C4-2B (cell line): ENCODE measurements around the gene NME5.

ENCODE experiments used
- H3K27ac ChIP-seq: fragments of 450-650 bp; 2 replicates; pipeline ENCODE4 v1.5.1; 2017
- CTCF ChIP-seq: fragments of 450-650 bp; conservative IDR thresholded peaks from 2 replicates; pipeline ENCODE4 v1.5.1; 2017; ENCODE audit warnings: mild to moderate bottlenecking
- ZFX ChIP-seq: fragments of 450-650 bp; IDR thresholded peaks from 2 replicates; pipeline ENCODE4 v1.6.1; 2017

The NME5 gene

GRCh38 chr5:138179277-138179857 is 40.1 kb upstream of the NME5 start:
- no peak for TF ChIP-seq CTCF
- no peak for TF ChIP-seq ZFX
- H3K27ac ChIP-seq, result peak overlapping the region; percentile 84

DNA sequence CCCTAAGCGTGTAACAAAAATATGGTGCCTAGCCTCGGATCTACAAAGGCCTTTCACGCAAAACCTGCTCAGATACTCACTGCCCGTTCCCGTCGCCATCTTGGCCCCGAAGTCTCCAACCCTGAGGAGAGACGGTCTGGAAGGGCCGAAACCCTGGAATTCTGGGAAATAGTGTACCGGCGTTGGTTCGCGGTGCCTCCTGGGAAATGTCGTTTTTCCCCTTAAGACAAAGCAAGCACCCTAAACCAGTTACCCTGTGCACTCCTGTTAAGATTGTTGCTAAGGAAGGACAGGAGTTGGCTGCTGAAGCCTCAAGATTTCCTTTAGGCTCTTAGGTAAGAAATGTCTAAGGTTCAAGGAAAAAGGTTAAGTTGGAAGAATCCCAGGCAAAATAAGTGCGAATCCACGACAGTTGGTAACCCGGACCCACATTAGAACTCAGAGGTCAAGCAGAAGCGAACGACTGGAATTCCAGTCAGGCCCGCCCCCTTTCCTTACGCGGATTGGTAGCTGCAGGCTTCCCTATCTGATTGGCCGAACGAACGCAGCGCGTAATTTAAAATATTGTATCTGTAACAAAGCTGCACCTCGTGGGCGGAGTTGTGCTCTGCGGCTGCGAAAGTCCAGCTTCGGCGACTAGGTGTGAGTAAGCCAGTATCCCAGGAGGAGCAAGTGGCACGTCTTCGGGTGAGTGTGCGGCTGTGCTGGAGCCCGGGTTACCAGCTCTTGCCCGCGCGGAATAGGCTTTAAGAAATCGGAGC is 39.5 kb upstream of the NME5 start, which contains the start of the genes BRD8 and KIF20A:
Gene BRD8, minus strand, starts transcription at position 115 of the 761 bp plus-strand sequence. Its CDS starts 16 bp downstream, at position 99.
Gene KIF20A, plus strand, starts transcription at position 597 of the 761 bp plus-strand sequence. CDS start 569 bp downstream, outside the sequence.
- H3K27ac ChIP-seq, result peak within 1 kb of the TSS; percentile 84
- TF ChIP-seq CTCF (no peak), ZFX (peak; percentile 29; the same call in 1 of the 2 replicates)

DNA sequence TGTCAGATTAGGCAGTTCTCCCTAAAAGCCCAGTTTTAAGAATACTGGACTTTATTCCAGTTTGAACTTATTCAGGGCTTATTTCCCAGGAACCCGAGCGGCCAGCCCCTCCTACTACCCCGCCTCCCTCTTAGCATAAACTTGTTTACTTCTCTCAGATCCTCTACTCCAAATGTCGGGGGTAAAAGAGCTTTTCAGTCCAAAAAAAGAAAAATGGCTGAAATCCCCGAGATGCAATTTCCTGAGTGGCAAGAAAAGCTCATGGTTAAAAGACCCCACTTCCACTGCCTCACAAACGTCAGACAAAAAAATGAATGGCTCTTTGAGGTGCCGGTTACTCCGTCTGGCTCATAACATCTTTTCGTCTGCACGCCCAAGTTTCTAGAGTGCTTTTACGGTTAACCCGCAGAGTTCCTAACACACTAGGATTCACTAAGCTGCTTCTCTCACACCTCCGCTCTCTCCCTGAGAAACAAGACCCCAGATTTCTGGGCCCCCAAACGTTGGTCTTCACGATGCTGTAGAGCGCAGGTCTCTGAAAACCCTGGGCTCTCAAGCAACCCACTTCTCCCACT is 38.8 kb upstream of the NME5 start:
- no peak for TF ChIP-seq CTCF
- no peak for TF ChIP-seq ZFX
- H3K27ac ChIP-seq, result peak overlapping the region; percentile 84

DNA sequence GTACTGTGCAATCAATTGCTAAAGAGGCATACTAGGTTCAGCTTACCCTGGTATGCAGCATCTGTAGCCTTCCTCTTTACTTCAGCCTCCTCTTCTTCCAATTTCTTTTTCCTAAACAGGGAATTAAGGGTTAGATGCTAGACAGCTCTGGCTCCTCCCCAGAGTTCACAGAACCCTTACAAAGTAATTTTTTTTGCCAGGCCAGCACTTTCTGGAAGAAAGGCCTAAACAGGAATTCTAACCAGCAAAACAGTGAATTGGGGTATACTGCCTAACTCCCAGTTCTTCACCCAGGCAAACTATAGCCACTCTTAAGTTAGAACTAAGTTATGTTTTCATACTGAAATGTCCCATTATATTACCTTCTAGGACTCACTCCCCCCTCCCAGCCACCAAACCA is 31.1 kb upstream of the NME5 start:
- no peak overlapping the region for H3K27ac ChIP-seq
- no peak for TF ChIP-seq ZFX
- TF ChIP-seq CTCF, result no peak

DNA sequence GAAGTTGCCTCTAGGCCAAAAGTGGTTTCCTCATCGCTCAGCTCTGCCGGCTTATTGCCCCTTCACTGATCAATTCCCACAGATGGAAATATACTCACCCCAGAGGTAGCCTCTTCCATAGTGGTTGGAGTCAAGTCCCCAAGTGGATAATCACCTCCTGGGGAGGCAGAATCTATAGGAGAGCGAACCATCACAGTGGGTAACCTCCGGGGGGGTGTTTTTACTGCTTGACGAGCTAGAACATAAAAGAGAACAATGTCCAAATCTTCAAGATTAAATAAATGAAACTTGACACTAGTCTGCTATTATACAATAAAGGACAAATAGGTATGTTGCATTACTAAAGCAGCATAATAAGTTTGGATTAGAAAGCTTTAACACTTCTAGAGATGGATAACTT is 29.9 kb upstream of the NME5 start:
- TF ChIP-seq ZFX (no peak), CTCF (no peak)
- no peak overlapping the region for H3K27ac ChIP-seq

DNA sequence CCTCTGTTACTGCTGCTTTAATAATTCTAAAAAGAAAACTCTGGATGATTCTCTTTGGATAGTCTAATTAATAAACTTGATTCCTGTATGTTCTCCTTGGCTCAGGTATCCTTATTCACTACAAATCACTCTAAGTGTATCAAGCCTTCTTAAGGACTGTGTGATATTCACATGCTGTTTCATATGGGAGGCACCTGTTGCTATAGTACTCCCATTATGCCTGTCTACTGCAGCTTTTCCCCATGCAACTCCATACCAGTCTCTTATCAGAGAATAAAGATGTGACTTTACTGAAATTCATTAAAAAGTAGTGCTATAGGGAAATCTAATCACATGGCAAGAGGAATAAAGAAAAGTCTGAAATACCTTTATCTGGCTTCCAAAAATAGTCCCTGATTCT is 24.5 kb upstream of the NME5 start:
- no peak overlapping the region for H3K27ac ChIP-seq
- TF ChIP-seq ZFX (no peak), CTCF (no peak)

DNA sequence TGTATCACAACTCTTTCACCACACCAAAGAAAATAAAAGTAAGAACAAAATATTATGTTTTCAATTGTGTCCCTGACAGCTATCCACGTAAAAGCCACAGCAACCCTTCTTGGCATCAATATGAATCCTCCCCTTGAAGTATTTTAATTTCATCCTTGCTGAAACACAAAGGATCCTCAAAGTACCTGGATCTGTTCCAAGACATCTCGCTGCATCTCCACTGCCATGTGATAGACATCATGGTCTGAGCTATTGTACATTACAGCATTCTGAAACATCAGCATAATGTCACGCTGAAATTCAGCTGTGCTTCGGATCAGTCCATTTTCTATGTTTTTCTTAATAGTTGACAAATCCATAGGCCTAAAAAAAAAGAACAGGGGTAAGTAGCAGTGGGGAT is 21.5 kb upstream of the NME5 start:
- no peak overlapping the region for H3K27ac ChIP-seq
- TF ChIP-seq ZFX, result no peak
- no peak for TF ChIP-seq CTCF
